CD4-positive, alpha-beta T cell treated with Interleukin-6 for 4 hours (primary cell): ENCODE measurements around the gene TUT1.
"Not testable (repeated sequence)": the region's sequence is repeated elsewhere in the genome, so short reads cannot be mapped to it uniquely, and the experiment has no call there.

Experiments used
- DNase-seq: peaks from one replicate; pipeline ENCODE4 v3.0.0-alpha.2; 2020; ENCODE audit warnings: mixed read lengths

The TUT1 gene

DNA sequence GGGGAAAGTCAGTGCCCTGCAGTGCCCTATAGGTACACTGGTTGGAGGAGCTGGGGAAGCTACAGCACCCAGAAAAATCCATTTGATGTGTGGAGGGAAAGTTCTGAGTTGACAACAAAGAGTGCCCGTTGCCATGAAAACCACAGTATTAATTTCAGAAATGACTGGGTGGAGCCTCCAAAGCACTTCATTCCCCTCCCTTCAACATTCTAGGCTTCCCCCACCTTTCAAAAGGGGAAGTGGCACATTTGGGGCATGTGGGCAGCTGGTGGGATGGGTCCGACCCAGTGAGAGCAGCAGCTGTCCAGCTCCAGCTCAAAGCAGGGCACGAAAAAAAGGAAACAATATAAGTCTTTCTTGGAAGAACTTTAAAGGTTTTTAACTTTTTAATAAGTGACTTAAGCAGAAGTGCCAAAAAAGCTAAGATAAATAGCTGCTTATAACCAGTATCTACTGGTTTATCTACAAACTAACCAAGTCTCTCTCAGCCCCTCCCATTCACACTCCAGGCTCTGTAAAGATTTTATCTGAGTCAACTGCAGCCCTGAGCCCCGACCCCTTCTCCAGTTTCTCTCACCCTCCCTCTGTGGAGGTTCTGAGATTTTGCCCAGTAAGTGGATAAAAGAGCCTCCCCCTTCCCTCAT, 35.7 kb downstream of the TUT1 start:
- peak; percentile 53 for DNase-seq

DNA sequence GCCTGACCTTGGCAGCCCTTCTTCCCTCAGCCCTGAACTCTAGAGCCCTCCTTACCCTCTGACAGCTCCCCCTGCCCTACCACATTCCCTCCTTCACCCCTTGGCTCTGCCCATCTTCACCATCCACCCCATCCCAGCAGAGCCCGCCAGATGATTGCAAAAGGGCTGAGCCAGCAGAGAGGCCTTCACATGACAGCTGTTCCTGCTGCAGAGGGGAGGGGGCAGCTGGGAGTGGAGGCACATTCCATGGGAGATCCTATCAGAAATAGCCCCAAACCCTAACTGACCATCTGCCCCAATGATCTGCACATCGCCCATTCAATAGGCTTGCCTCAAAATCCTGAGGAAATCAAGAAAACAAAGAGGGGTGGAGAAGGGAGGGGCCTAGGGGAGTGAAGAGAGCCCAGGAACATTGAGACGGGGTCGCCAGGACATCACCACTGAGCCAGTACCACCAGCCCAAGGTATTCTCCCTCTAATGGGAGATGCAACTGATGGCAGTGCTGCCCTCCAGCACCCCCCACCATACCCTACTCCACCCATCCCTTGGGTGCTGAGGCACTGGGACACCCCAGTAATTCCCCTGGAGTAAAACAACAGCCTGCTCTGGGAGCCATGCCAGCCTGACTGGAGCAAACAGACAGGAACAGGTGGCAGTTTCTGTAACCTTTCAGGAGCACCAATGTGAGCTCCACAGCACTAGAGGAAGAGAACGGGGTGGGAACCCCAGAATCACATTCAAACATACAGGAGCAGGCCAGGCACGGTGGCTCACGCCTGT, 36.7 kb downstream of the TUT1 start:
- DNase-seq, result no peak

DNA sequence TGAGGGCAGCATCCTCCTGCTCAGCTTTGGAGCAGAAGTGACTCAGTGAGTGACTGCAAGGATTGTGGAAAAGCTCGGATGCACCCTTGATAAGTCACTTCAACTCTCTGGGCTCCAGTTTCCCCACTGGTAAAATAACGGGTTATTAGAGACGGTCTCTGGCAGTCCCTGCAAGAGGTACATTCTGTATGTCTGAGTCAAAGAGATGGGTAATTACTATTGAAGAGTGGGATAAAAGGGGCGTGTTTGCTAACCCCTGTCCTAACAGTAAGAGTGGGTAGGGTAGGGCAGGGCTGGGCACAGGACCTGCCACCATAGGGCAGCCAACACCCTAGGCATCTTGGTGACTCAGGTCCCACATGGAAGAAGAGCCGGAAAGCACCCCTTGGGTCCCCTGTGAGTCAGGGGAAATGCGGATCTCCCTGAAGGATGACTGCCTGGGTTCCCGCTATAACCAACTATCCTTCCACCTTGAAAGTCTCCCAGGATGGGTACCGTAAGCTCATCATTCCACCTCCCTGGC, 37.4 kb downstream of the TUT1 start:
- DNase-seq, result no peak

DNA sequence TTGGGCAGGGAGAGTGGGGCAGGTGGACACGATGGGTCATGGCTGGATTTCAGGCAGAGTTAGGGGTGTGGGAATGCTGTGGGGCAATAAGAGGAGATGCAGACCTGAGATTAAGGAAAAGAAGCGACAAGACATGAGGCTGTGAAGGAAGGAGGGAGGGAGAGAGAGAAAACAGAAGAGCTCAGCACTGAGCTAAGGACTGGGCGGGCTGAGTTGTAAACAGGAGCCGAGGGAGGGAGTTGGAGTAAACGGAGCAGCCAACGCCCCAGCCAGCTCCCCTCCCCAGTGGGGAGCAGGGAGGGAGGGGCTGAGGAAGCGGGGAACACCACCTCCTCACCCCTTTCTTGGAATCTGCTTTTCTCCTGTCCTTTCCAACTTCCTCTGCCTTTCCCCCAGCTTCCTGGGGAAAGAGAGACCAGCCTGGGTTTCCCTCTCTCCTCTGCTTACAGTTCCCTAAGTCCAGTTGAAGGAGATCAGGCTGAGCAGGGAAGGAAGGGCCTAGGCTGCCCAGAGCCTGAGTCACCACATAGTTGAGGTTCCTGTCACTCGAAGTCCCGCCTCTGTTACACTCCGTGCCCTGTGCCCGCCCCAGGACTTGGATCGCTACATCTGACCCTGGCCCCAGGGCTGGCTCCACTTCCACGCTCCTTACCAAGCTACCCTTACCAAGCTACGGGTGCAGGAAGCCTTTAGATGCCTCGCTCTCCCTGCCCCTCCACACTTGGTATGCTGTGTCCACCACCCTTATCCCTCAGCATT, 38.1 kb downstream of the TUT1 start:
- DNase-seq, result peak; percentile 69

DNA sequence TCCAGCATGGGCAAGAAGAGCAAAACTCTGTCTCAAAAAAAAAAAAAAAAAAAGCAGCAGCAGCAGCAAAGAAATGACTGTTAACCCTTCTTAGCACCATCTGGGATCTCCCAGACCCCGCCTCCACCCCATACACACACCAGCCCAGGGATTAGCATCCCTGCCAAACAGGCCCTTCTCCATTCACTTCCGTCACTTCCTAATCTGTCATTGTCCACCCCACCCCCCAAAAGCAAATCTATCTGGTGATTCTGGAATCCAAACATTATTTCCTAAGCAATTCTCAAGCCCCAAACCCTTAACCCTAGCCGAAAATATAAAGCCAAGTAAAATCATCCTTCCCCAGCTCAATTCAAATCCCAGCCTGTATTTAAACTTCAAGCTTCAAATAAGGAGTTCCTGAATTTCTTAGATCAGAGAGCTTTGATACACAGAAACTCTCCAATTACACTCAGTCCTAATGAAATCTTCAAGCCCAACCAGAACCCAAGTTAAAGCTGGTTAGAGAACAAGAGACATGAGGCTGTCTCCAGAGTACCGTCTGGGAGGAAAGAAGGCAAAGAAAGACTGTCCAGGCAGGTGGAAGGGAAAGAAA, 38.7 kb downstream of the TUT1 start:
- DNase-seq, result no peak

DNA sequence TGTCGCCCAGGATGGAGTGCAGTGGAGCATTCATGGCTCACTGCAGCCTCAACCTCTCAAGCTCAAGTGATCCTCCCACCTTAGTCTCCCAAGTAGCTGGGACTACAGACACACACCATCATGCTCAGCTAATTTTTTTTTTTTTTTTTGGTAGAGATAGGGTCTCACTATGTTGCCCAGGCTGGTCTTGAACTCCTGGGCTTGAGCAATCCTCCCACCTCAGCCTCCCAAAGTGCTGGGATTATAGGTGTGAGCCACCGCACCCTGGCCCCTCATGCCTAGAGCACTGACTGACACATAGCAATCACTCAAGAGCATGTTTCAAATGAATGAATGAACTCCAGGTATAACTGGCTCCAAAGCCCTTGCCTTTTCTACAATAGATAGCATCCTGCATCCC, 40.8 kb downstream of the TUT1 start:
- not testable (repeated sequence) for DNase-seq

DNA sequence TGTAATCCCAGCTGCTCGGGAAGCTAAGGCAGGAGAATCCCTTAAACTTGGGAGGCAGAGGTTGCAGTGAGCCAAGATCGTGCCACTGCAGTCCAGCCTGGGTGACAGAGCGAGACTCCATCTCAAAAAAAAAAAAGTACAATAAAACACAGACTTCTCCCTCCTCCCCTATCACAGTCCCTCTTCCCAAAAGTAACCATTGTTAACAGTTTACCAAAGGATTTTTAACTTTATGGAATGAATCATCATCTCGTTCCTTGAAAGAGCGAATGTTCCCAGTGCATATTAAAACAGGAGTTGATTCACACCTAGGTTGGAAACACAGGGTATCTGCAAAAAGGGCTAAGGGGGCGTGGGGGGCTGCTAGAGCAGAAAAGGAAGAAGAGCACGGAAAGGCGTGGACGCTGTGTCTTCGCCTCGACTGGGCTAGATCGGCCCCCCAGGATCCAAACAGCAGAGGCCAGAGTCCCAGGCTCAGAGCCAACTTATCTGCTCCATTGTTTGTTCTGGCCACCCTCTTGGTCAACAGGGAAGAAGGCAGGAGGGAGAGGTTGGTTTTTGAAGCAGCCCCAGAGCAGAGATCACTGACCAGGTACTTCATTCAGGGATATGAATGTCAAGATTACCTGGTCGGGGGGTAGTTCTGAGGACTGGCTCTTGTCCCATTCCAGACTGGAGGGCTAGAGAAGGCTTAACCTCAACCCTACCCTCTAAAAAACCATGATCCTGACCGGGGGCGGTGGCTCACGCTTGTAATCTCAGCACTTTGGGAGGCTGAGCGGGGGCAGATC, 42.6 kb downstream of the TUT1 start:
- DNase-seq, result no peak

DNA sequence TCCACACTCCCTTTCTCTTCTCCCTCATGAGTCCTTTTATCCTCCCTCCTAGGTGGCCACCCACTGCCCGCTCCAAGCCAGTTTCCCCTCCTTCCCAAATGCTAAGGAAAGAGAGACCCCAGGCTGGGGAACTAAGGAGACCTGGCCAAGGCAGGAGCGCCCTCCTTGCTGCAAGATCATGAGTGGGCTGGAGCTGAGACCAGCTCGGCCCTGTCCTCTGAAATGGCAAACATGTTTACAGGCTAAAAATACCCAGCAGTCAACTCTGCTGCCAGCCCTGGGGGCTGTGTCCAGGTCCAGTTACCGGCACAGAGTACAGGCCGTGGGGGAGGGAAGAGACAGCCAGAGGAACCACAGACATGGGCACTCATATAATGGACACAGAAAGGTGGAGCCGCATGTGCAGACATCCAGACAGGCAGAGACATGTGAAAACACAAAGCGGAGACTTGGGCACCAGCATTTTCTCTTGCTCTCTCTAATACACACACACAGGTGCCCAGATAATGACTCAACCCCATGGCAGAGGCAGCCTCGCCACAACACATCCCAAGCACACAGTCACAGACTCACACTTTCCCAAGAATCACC, 43.5 kb downstream of the TUT1 start:
- no peak for DNase-seq

DNA sequence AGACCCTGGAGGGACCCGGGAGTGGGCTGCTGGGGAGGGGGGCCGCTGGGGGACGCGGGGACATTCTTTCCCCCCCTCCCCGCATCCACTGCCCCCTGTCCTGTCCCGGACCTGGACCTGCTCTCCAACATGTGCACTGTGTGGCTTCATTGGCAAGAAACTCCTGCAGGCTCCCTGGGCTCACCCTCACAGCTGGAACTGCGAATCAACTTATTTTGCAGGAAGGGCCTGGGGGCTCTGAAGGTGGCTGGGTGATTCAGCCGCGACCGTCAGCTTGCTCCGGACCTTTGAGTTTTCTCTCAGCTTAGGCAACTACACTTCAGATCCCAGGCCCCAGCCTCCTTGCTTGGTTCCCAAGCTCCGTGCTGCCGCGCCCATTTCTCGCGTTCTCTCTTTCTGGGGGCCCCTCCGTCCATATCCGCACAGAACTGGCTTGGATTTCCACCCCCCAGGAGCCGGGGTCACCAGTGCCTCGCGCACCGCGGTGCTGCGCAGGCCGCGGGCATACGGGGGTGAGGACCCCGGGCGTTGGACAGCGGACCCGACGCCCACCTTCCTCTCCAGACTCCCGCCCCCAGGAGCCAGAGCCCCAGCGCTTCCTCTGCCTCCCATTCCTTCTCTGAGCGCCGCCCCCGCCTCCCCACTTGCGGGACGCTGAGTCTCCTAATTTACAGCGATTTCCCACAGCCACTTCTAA, 44.2 kb downstream of the TUT1 start:
- DNase-seq, result no peak

DNA sequence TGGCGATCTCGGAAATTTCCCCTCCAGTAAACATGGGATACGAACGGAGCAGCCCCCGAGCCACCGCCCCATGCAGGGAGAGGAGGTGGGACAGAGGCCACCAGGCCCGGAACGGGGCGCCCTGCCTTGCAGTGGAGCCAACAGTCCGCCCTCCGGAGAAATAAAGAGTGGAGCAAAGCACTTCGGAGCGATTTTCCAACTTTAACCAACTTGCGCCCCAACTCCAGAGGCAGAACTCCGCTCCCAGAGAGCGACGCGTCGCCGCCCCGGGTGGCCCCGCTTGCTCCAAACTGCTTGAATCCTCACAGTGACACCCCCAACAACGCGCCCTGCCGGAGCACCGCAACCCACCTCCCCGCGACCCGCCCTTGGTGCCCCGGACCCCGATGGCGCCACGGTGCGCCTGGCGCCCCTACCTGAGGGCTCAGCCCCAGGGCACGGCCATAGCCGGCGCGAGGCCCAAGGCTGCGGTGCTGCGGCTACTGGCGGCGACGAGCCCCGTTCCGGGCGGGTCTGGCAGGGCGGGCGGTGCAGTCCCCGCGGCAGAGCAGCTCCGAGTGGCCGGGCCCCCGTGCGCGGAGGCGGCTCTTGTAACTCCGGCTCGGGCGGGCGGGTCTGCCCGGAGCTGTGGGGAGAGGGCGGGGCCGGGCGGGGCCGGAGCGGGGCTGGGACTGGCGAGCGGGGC, 44.9 kb downstream of the TUT1 start, which contains the start of gene AHNAK:
Gene AHNAK (minus strand): TSS at position 563 of the 685 bp plus-strand sequence. CDS start 10,708 bp downstream, outside the sequence.
- DNase-seq, result peak; percentile 72

DNA sequence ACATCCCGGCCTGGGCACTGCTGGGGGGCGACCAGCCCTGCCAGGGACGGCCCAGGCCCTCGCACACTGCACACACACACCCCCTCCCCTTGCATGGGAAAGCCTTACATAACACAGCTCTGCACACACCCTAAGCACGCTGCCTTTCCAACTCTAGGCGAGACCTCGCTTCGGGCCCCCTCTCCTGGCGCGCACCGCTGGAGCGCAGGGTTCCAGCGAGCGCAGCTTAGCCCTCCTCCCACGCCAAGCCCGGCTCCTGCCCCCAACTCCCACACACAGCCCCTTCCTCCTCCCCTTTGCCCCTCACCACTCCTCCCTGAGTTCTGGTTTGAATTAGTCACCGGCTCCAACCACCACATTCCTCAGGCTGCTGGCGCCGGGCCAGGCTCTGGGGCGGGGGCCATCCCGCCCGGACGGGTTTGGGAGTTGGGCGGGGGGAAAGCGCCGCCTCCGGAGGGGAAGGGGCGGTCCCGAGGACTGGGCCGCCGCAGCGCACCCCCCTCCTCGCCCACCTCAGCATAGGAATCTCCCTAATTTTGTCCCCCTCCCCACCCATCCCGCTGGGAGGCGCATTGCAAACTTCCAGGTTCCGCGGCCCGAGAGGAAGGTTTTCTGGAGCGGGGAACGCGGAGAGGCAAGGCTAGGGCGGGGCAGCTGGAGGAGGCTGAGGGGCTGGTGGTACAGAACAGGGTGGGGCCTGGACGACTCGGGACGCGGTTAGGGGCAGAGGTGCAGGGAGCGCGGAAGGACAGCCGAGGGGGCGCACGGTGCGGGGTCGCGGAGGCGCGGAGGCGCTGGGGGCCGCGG, 45.7 kb downstream of the TUT1 start:
- DNase-seq, result peak; percentile 75

DNA sequence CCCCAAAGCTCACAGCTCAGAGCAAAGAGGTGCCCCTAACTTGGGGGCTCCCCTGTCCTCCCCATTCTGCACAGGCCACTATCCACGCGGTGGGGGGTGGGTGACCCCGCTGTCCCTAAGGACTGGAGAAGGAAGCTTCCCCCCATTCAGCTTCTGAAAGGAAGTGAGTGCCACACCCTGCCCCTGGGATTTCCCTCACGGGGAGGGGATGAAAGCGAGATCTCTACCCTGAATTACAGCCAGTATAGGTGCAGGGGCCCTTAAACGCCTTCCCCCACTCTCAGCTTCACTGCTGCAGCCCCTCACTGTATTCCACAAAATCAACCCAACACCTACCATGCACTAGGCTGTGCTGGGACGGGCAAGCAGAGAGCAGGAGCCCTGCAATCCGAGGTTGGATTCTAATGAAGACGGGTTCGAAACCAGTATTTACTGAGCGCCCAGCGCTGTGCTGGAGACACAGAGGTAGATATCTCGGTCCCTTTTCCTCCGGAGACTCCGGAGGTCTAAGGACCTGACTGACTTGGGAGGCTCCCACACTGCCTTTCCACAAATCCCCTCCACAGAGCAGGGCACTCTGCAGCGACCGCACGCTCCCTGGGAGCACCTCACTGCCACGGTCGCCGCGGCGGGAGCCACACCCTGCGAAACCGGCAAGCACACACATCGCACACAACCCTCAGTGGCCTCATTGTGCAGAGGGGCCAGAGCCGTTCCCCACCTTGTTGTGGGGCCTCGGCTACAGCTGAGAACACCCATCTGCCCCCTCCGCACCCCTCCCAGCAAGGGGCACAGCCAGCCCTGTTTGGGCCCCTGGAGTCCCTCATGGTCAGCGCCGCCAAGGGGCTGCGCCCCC, 46.5 kb downstream of the TUT1 start:
- DNase-seq, result peak; percentile 47

DNA sequence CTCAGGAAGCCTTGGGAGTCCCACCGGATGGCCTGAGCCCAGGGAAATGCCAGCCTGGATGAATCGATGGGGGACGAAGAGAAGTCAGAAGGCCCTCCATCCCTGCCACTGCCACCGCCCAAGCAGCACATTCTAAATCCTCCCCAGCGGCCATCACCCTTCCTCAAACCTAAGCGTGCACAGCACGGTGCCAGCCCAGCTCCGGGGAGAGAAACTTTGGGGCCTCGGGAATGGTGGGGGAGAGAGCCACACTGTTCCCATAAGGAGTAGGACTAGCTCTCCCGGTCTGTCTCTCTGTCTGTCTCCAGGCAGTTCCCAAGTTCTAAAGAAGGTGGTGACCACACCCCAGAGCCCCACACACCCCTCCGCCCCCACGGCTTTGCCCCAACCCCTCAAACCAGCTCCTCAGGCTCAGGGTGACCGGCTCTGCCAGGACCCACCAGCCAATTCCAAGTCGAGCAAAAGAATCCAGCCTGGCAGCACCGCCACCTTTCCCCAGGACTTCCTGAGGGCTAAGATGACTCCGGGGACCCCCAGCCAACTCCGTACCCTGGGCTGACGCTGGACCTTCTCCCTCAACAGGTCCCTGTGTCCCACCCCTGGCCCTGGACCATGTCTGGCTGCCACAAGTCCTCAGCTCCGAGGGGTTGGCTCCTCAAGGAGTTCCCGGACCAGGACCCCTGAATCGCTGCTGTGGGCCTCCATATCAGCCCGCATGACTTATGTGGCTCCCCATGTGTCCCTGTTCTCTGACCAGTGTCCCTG, 47.5 kb downstream of the TUT1 start:
- no peak for DNase-seq

DNA sequence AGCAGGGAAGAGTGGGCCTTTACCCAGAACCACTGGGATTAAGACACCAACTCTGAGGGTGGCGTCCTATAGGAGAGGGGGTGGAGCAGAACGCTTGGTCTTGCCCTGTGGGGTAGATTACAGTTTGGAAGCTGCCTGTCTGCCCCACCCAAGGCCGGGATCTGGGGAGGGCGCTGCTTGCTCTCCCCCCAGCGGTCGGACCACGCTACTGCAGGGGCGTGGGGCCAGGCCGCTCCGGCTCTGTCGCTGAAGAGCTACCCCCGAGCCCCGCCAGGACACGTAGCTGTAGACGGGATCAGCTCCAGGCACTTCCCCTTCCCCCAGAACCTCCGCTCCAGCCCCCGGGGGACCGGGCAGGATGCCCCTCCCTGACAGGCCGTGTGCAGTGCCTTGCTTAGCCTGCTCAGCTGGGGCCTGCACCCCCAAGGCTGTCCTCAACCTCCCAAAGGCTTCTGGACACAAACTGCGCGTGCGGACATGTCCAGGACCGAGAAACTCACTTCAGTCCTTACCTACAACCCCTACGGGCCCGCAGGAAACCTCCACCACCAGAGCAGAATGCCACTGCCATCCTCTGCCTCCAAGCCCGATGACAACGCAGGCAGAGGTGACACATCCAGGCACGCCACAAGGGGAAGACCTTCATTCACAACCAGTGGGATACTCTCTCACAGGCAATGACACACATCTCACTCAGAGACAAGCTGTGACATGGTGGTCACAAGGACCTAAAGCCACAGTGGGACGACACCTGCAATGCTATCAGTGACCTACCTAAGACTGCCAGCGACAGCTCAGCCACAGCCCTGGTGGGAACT, 48.4 kb downstream of the TUT1 start:
- DNase-seq, result peak; percentile 75

DNA sequence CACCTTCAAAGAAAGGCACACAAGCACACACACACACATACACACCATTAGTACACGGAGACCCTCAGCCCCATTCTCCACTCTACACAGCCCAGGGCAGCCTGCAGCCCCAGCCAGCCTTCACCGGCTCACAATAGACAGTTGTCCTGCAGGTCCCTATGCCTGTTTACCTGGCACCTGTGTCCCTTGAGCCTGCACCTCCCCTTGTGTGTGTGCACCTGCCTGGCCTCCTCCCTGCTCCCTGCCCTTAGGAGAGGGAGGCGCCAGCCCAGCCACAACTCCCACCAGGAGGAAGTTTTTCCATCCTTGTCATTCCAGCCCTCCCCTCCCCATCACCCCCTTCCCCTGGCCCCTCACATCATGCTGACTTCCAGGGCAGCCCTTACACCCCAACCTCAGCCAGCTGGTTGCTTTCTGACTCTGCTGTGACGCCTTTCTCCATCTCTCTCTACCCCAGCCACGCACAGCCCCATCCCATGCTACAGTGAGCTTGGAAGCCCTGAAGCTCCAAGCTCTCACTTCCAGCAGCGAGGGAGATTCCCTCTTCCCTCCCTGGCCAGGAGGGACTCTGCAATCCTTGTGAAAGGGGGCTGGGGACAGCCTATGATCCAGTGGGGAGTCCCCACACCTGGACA, 49.1 kb downstream of the TUT1 start:
- no peak for DNase-seq
